Uterus (tissue), 2 donors: Measurements from ENCODE around the gene POLD3.

Experiments
- CTCF ChIP-seq, 4 experiments: fragments of 200-600 bp in 2 of 4; fragments of 450-650 bp in 2 of 4; sonication (generic) in 2 of 4; IDR thresholded peaks; one replicate each; pipeline ENCODE4 v1.5.1; 2016 to 2019; ENCODE audit warnings: antibody characterized with exemption in 4 of 4, mild to moderate bottlenecking in 2 of 4, moderate library complexity in 1 of 4
- POLR2A ChIP-seq, 2 donors: fragments of 450-650 bp; IDR thresholded peaks; one replicate each; pipeline ENCODE4 v1.6.1; 2016; ENCODE audit warnings: antibody characterized with exemption in 2 of 2, mild to moderate bottlenecking in 1 of 2, moderate library complexity in 1 of 2

- TF ChIP-seq CTCF (IDR thresholded peaks at IDR 0.05) (no peak), POLR2A (IDR thresholded peaks at IDR 0.05) (no peak)
These were observed 16.0 kb downstream of the POLD3 start for GRCh38 chr11:74608431-74608830.
